Measurements from ENCODE around the gene P2RX1. TPM values are rescaled to one million over a fixed set of nuclear protein-coding genes. Genes with fewer than 3 reads are reported as not detected.

P2RX1 gene
- total and polyA plus RNA-seq, 7 donors = 0.46 to 55.9 (median 4.3) TPM

DNA sequence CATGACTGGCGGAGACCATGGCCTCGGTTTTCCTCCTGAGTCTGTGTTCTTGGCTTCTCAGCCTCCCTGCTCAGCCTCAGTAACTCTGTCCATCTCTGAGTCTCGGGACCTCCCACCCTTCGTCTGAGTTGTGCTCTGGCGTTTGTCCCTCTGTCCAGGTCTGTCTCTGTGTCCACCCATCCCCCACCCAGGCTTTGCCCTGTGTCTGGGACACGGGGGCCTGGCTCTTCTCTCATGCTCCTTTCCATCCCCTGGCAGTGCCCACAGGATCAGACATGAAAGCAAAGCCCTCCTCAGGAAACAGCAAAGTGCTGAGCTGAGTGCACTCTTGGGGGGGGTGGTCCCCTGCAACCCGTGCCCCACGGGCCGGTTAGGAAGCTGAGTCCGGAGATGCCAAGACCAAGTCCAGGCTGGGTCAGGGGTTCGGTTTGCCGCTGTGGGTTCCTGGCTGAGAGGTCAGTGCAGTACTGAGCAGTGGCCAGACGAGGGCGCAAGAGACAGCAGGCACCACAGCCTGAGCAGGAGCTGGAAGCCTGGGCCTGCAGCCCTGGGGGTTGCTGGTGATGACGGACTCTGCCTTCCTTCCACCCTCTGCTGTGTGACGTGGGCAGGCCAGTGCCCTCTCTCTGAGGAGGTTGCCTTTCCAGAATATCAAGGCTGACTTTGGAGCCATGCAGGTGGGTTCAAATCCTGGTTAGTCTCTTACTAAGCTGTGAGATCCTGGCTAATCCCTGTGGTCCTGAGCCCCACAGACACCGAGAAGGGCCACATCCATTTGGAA is 2.5 kb downstream of the P2RX1 start:
- peak overlapping the region; percentile 45 to 75 (median 60) for H3K27ac ChIP-seq
- intact Hi-C loops (cut with DNase I) = loop anchor here (1.0 to 10.0 kb wide), 3 partner anchors 47 to 179 kb away; no protein-coding TSS in a partner anchor
- H3K4me3 ChIP-seq = peak overlapping the region in 2 of 4 donors; percentile 35 to 37
- H3K9me3 ChIP-seq = no peaks in the 10 kb centered on the region
- H3K36me3 ChIP-seq = no peaks in the 10 kb centered on the region
- TF ChIP-seq POLR2AphosphoS5 (IDR thresholded peaks at IDR 0.05) (peak in 1 of 4 donors; percentile 23), POLR2A (IDR thresholded peaks at IDR 0.05) (no peak), EP300 (IDR thresholded peaks at IDR 0.05) (no peak), CTCF (IDR thresholded peaks at IDR 0.05) (peak; percentile 86 to 98 (median 96))
- peak; percentile 88 for DNase-seq
- peaks cover 0 to 21% (median 9%) of the 10 kb centered on the region in 4 donors for H3K4me1 ChIP-seq
- H3K27me3 ChIP-seq = no peaks in the 10 kb centered on the region
- 26 to 29% methylated on average over 17 of the region's 17 CpGs for WGBS, 2 donors

DNA sequence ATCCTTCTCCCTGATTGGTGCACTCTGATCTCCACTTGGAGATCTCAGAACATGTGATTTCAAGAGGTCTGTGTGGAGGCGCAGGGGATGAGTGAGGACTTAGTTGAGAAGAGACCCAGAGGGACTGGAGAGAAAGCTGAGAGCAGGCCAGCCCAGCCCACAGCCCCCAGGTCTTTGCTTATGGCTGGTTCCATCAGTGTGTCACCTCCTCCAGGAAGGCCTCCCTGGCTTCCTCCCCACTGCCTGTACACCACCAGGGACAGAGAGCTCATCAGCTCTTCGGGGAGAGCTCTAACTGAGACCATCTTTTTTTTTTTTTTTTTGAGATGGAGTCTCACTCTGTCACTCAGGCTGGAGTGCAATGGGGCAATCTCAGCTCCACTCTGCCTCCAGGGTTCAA is 3.4 kb downstream of the P2RX1 start:
- Histone ChIP-seq H3K36me3 (no peaks in the 10 kb centered on the region), H3K4me1 (peaks cover 0 to 19% (median 9%) of the 10 kb centered on the region in 4 donors), H3K4me3 (no peak overlapping the region), H3K27ac (no peak overlapping the region), H3K27me3 (no peaks in the 10 kb centered on the region), H3K9me3 (no peaks in the 10 kb centered on the region)
- intact Hi-C loops (cut with DNase I) = loop anchor here (1.0 to 10.0 kb wide), 3 partner anchors 46 to 178 kb away; no protein-coding TSS in a partner anchor
- 92 to 96% methylated on average over 2 of the region's 2 CpGs for WGBS, 2 donors
- DNase-seq = no peak
- TF ChIP-seq CTCF (IDR thresholded peaks at IDR 0.05) (no peak), POLR2A (IDR thresholded peaks at IDR 0.05) (no peak)

DNA sequence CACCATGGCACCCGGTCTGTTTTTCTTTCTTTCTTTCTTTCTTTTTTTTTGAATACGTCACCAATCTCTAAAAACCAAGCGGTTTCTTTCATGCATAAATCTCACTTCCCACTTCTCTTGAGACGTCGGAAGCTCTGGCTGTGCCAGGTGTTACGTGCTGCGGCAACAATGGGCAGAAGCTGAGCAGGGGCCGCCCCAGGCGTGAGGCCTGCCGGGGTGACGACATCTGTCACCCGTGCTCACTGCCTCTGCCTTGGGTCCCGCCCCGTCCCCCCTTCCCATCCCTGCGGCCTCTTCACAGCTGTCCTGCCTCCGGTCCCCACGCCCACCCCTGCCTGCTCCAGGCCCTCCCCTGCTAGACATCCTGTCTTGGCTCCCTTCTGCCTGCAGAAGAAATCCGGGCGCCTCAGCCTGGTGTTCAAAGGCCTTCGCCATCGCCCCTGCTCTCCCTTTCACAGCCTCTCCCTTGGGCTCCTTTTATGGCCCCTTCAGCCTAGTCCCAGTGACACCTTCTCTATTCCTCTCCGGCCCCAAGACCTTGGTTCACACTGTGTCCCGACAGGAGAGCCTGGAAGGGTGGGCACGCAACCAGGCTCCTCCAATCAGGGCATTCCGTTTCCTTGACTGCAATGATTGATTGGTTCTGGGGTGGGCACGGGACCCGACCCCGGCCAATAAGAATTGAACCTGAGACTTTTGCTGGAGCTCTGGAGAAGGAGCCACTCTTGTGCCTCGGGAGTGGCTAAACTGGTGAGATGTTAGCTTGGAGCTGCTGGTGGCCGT is 4.8 kb downstream of the P2RX1 start:
- Histone ChIP-seq H3K4me1 (peaks cover 0 to 12% (median 6%) of the 10 kb centered on the region in 4 donors), H3K36me3 (no peaks in the 10 kb centered on the region), H3K27ac (peak overlapping the region in 3 of 4 donors; percentile 13 to 22 (median 22)), H3K9me3 (no peaks in the 10 kb centered on the region), H3K27me3 (no peaks in the 10 kb centered on the region), H3K4me3 (no peak overlapping the region)
- intact Hi-C loops (cut with DNase I) = loop anchor here (2.0 to 10.0 kb wide), 2 partner anchors 45 to 177 kb away; no protein-coding TSS in a partner anchor
- WGBS, 2 donors = 48 to 79% methylated on average over 30 of the region's 30 CpGs
- TF ChIP-seq POLR2AphosphoS5 (IDR thresholded peaks at IDR 0.05) (no peak), EP300 (IDR thresholded peaks at IDR 0.05) (no peak), POLR2A (IDR thresholded peaks at IDR 0.05) (no peak), CTCF (IDR thresholded peaks at IDR 0.05) (no peak)
- no peak for DNase-seq

GRCh38 chr17:3910420-3911270 is 5.6 kb downstream of the P2RX1 start:
- H3K27ac ChIP-seq = peak overlapping the region in 2 of 4 donors; percentile 13 to 14
- intact Hi-C loops (cut with DNase I) = loop anchor here (10.0 kb wide), 1 partner anchor 176 kb away; no protein-coding TSS in a partner anchor
- H3K9me3 ChIP-seq = no peaks in the 10 kb centered on the region
- H3K4me1 ChIP-seq = peaks cover 0 to 12% (median 6%) of the 10 kb centered on the region in 4 donors
- no peaks in the 10 kb centered on the region for H3K36me3 ChIP-seq
- no peak for TF ChIP-seq POLR2A (IDR thresholded peaks at IDR 0.05)
- TF ChIP-seq EP300 (IDR thresholded peaks at IDR 0.05) = no peak
- no peak for TF ChIP-seq CTCF (IDR thresholded peaks at IDR 0.05)
- TF ChIP-seq POLR2AphosphoS5 (IDR thresholded peaks at IDR 0.05) = no peak
- 74 to 89% methylated on average over 11 of the region's 11 CpGs for WGBS, 2 donors
- DNase-seq = no peak
- no peaks in the 10 kb centered on the region for H3K27me3 ChIP-seq
- no peak overlapping the region for H3K4me3 ChIP-seq
